IPS DF 6.9 (cell line): Measurements from ENCODE around the gene RAB22A.

Experiments used
- DNase-seq: peaks from one replicate; pipeline ENCODE4 v3.0.0-alpha.2; 2013; ENCODE audit warnings: low read depth, low spot score
- H3K27ac ChIP-seq: one replicate; pipeline ENCODE4 v1.5.1; 2013; ENCODE audit warnings: low read length, control low read depth
- H3K27me3 ChIP-seq: 2 replicates; pipeline ENCODE4 v1.6.1; 2013; ENCODE audit warnings: mild to moderate bottlenecking, low read length; ENCODE audit not compliant: control insufficient read depth, insufficient read depth
- H3K36me3 ChIP-seq: 2 replicates; pipeline ENCODE4 v1.6.1; 2013; ENCODE audit warnings: low read length; ENCODE audit not compliant: control insufficient read depth, insufficient read depth
- H3K4me1 ChIP-seq: 2 replicates; pipeline ENCODE4 v1.6.1; 2013; ENCODE audit warnings: low read length; ENCODE audit not compliant: control insufficient read depth, insufficient read depth
- H3K4me3 ChIP-seq: 2 replicates; pipeline ENCODE4 v1.5.1; 2013; ENCODE audit warnings: mild to moderate bottlenecking, low read length
- H3K9me3 ChIP-seq: 2 replicates; pipeline ENCODE4 v1.6.1; 2013; ENCODE audit warnings: low read length, inconsistent platforms; ENCODE audit not compliant: control insufficient read depth, insufficient read depth
- WGBS: extraction: QIAGEN DNeasy Blood & Tissue Kit; methylation state at CpG from one replicate; pipeline ENCODE4 v1.1.7; 2013; ENCODE audit warnings: mixed read lengths, missing lambda C conversion rate; ENCODE audit not compliant: insufficient read length, insufficient coverage; 5-methylcytosine and 5-hydroxymethylcytosine counted together

Gene RAB22A

GRCh38 chr20:58321205-58321604 is 11.7 kb downstream of the RAB22A start:
- Histone ChIP-seq H3K9me3 (no peaks in the 10 kb centered on the region), H3K27me3 (no peaks in the 10 kb centered on the region; the same call in 1 of the 2 replicates), H3K27ac (no peak overlapping the region), H3K4me1 (no peaks in the 10 kb centered on the region), H3K36me3 (peaks cover 4% of the 10 kb centered on the region; the same call in 1 of the 2 replicates), H3K4me3 (no peak overlapping the region)
- DNase-seq, result no peak
- WGBS, result no CpG with 5 or more reads among the region's 4 CpGs

GRCh38 chr20:58322083-58322482 is 12.6 kb downstream of the RAB22A start:
- Histone ChIP-seq H3K4me1 (no peaks in the 10 kb centered on the region), H3K27ac (no peak overlapping the region), H3K36me3 (no peaks in the 10 kb centered on the region), H3K4me3 (no peak overlapping the region), H3K27me3 (no peaks in the 10 kb centered on the region), H3K9me3 (no peaks in the 10 kb centered on the region)
- WGBS, result no CpG with 5 or more reads among the region's 5 CpGs
- DNase-seq, result no peak

GRCh38 chr20:58325912-58326311 is 16.4 kb downstream of the RAB22A start:
- no CpG with 5 or more reads among the region's 2 CpGs for WGBS
- no peaks in the 10 kb centered on the region for H3K9me3 ChIP-seq
- H3K27ac ChIP-seq, result no peak overlapping the region
- DNase-seq, result no peak
- peaks cover 1% of the 10 kb centered on the region; the same call in 1 of the 2 replicates for H3K4me1 ChIP-seq
- H3K4me3 ChIP-seq, result no peak overlapping the region
- no peaks in the 10 kb centered on the region for H3K36me3 ChIP-seq
- no peaks in the 10 kb centered on the region for H3K27me3 ChIP-seq

GRCh38 chr20:58327211-58327610 is 17.7 kb downstream of the RAB22A start:
- Histone ChIP-seq H3K9me3 (no peaks in the 10 kb centered on the region), H3K36me3 (no peaks in the 10 kb centered on the region), H3K27ac (no peak overlapping the region), H3K27me3 (no peaks in the 10 kb centered on the region), H3K4me1 (peaks cover 1% of the 10 kb centered on the region; the same call in 1 of the 2 replicates), H3K4me3 (no peak overlapping the region)
- DNase-seq, result no peak
- WGBS, result no CpG with 5 or more reads among the region's 2 CpGs

GRCh38 chr20:58328836-58329235 is 19.3 kb downstream of the RAB22A start:
- Histone ChIP-seq H3K4me3 (no peak overlapping the region), H3K36me3 (no peaks in the 10 kb centered on the region), H3K4me1 (peaks cover 1% of the 10 kb centered on the region; the same call in 1 of the 2 replicates), H3K27ac (no peak overlapping the region), H3K9me3 (no peaks in the 10 kb centered on the region), H3K27me3 (no peaks in the 10 kb centered on the region)
- no CpG with 5 or more reads among the region's 7 CpGs for WGBS
- no peak for DNase-seq

GRCh38 chr20:58329711-58330110 is 20.2 kb downstream of the RAB22A start:
- no peaks in the 10 kb centered on the region for H3K9me3 ChIP-seq
- no peak overlapping the region for H3K27ac ChIP-seq
- no peaks in the 10 kb centered on the region for H3K36me3 ChIP-seq
- H3K4me1 ChIP-seq, result peaks cover 1% of the 10 kb centered on the region; the same call in 1 of the 2 replicates
- no peaks in the 10 kb centered on the region for H3K27me3 ChIP-seq
- no peak overlapping the region for H3K4me3 ChIP-seq
- DNase-seq, result no peak

GRCh38 chr20:58330249-58330648 is 20.7 kb downstream of the RAB22A start:
- Histone ChIP-seq H3K4me3 (no peak overlapping the region), H3K36me3 (no peaks in the 10 kb centered on the region), H3K27ac (no peak overlapping the region), H3K4me1 (peaks cover 1% of the 10 kb centered on the region; the same call in 1 of the 2 replicates), H3K9me3 (no peaks in the 10 kb centered on the region), H3K27me3 (no peaks in the 10 kb centered on the region)
- no peak for DNase-seq
- no CpG with 5 or more reads among the region's 3 CpGs for WGBS

GRCh38 chr20:58330687-58331086 is 21.2 kb downstream of the RAB22A start:
- no CpG with 5 or more reads among the region's 1 CpG for WGBS

GRCh38 chr20:58331961-58332551 is 22.5 kb downstream of the RAB22A start:
- no peak overlapping the region for H3K27ac ChIP-seq
- H3K4me3 ChIP-seq, result no peak overlapping the region
- H3K36me3 ChIP-seq, result no peaks in the 10 kb centered on the region
- peaks cover 1% of the 10 kb centered on the region; the same call in 1 of the 2 replicates for H3K4me1 ChIP-seq
- H3K27me3 ChIP-seq, result no peaks in the 10 kb centered on the region
- no CpG with 5 or more reads among the region's 3 CpGs for WGBS
- H3K9me3 ChIP-seq, result no peaks in the 10 kb centered on the region
- no peak for DNase-seq

More at GRCh38 chr20:58330687-58331086, 21.2 kb downstream of the RAB22A start:
- Histone ChIP-seq H3K36me3 (no peaks in the 10 kb centered on the region), H3K4me3 (no peak overlapping the region), H3K27me3 (no peaks in the 10 kb centered on the region), H3K4me1 (peaks cover 1% of the 10 kb centered on the region; the same call in 1 of the 2 replicates), H3K27ac (no peak overlapping the region), H3K9me3 (no peaks in the 10 kb centered on the region)
- DNase-seq, result no peak

- H3K27ac ChIP-seq, result no peak overlapping the region
- no CpG with 5 or more reads among the region's 6 CpGs for WGBS
- peaks cover 2% of the 10 kb centered on the region; the same call in 1 of the 2 replicates for H3K4me1 ChIP-seq
- H3K9me3 ChIP-seq, result no peaks in the 10 kb centered on the region
- no peak for DNase-seq
- H3K27me3 ChIP-seq, result no peaks in the 10 kb centered on the region
- H3K4me3 ChIP-seq, result no peak overlapping the region
- H3K36me3 ChIP-seq, result no peaks in the 10 kb centered on the region
These were observed 30.2 kb downstream of the RAB22A start for GRCh38 chr20:58339741-58340140.

GRCh38 chr20:58340151-58340550 is 30.6 kb downstream of the RAB22A start:
- H3K4me1 ChIP-seq, result peaks cover 2% of the 10 kb centered on the region; the same call in 1 of the 2 replicates
- no peaks in the 10 kb centered on the region for H3K9me3 ChIP-seq
- WGBS, result no CpG with 5 or more reads among the region's 4 CpGs
- DNase-seq, result no peak
- H3K36me3 ChIP-seq, result no peaks in the 10 kb centered on the region
- no peaks in the 10 kb centered on the region for H3K27me3 ChIP-seq
- no peak overlapping the region; the same call in 1 of the 2 replicates for H3K4me3 ChIP-seq
- H3K27ac ChIP-seq, result no peak overlapping the region
